Smooth muscle cell (in vitro differentiated cells): ENCODE data around the gene SEC23B. TPM values are rescaled to one million over a fixed set of nuclear protein-coding genes. Genes with fewer than 3 reads are reported as not detected.

Experiments
- DNase-seq: peaks from one replicate; lab custom pipeline; 2025; ENCODE audit not compliant: unreplicated experiment; lab: John Stamatoyannopoulos, UW
- H2AFZ ChIP-seq: fragments of 200-600 bp; sonication (generic); 2 replicates; pipeline ENCODE4 v1.6.0; 2016; ENCODE audit warnings: antibody characterized with exemption, low read depth, mild to moderate bottlenecking
- H3F3A ChIP-seq: fragments of 200-600 bp; sonication (generic); 2 replicates; pipeline ENCODE4 v1.6.0; 2017; ENCODE audit warnings: antibody characterized with exemption, low read depth
- H3K27ac ChIP-seq: fragments of 200-600 bp; sonication (generic); 2 replicates; pipeline ENCODE4 v1.5.1; 2016; ENCODE audit warnings: low read depth, mild to moderate bottlenecking
- H3K27me3 ChIP-seq: fragments of 200-600 bp; sonication (generic); 2 replicates; pipeline ENCODE4 v1.6.1; 2016; ENCODE audit warnings: low read depth, mild to moderate bottlenecking
- H3K36me3 ChIP-seq: fragments of 200-600 bp; sonication (generic); 2 replicates; pipeline ENCODE4 v1.5.1; 2016; ENCODE audit warnings: low read depth
- H3K4me1 ChIP-seq: fragments of 200-600 bp; sonication (generic); 2 replicates; pipeline ENCODE4 v1.5.1; 2016; ENCODE audit warnings: low read depth
- H3K4me2 ChIP-seq: fragments of 200-600 bp; sonication (generic); 2 replicates; pipeline ENCODE4 v1.6.0; 2016; ENCODE audit warnings: mild to moderate bottlenecking
- H3K4me3 ChIP-seq: fragments of 200-600 bp; sonication (generic); 2 replicates; pipeline ENCODE4 v1.5.1; 2016; ENCODE audit warnings: mild to moderate bottlenecking
- H3K79me2 ChIP-seq: fragments of 200-600 bp; sonication (generic); 2 replicates; pipeline ENCODE4 v1.6.0; 2016; ENCODE audit warnings: low read depth, mild to moderate bottlenecking
- H3K9ac ChIP-seq: fragments of 200-600 bp; sonication (generic); 2 replicates; pipeline ENCODE4 v1.6.0; 2016; ENCODE audit warnings: low read depth
- H3K9me3 ChIP-seq: fragments of 200-600 bp; sonication (generic); replicated peaks from 2 replicates; pipeline ENCODE4 v1.5.1; 2016; ENCODE audit warnings: low read depth
- H4K20me1 ChIP-seq: fragments of 200-600 bp; sonication (generic); 2 replicates; pipeline ENCODE4 v1.6.0; 2016; ENCODE audit warnings: low read depth
- CTCF ChIP-seq: fragments of 200-600 bp; sonication (generic); IDR thresholded peaks from 2 replicates; pipeline ENCODE4 v1.5.1; 2017; ENCODE audit warnings: borderline replicate concordance, mild to moderate bottlenecking, antibody characterized with exemption; ENCODE audit not compliant: insufficient read depth, poor library complexity, severe bottlenecking
- WGBS: methylation state at CpG from one replicate; pipeline ENCODE4 v1.1.7; 2016; ENCODE audit warnings: low lambda C conversion rate; 5-methylcytosine and 5-hydroxymethylcytosine counted together
- polyA plus RNA-seq: library from polyadenylated mRNA; unstranded; fragments of >200 nt; fragmentation: Nextera tagmentation; extraction: Ambion mirVana; gene quantifications from 2 replicates; pipeline ENCODE4 v1.2.1, GENCODE V29; 2016
- total RNA-seq: library from RNA; depleted of rRNA; stranded (reverse); fragments of >200 nt; gene quantifications from 2 replicates; pipeline ENCODE4 v1.2.3, GENCODE V29; 2014

The SEC23B gene
- total and polyA plus RNA-seq, 2 experiments from 2014 or later, result 53.9 to 55.6 TPM

- H2AFZ ChIP-seq, result peak within 1 kb of the TSS; percentile 95
- peak within 1 kb of the TSS; percentile 66 for H3K27ac ChIP-seq
- peaks cover 9% of the 10 kb centered on the region for H3F3A ChIP-seq
- under 1% methylated on average over 51 of the region's 51 CpGs for WGBS
- H3K9me3 ChIP-seq, result no peaks in the 10 kb centered on the region
- H3K4me1 ChIP-seq, result peaks cover 14% of the 10 kb centered on the region
- H3K36me3 ChIP-seq, result no peaks in the 10 kb centered on the region
- H3K79me2 ChIP-seq, result peaks cover 18% of the 10 kb centered on the region
- H4K20me1 ChIP-seq, result no peaks in the 10 kb centered on the region
- H3K27me3 ChIP-seq, result no peaks in the 10 kb centered on the region
- H3K4me3 ChIP-seq, result peak within 1 kb of the TSS; percentile 75
- no peak for TF ChIP-seq CTCF
- peak within 1 kb of the TSS; percentile 87 for H3K4me2 ChIP-seq
- DNase-seq, result peak; percentile 34
- peak within 1 kb of the TSS; percentile 83 for H3K9ac ChIP-seq
Measured at GRCh38 chr20:18566892-18567738, 59.4 kb downstream of the SEC23B start, which contains the start of gene SMIM26. Gene SMIM26 (plus strand): TSS chr20:18567432. CDS start chr20:18567479, 47 bp downstream.

- Histone ChIP-seq H3K9ac (peak overlapping the region; percentile 83), H3K9me3 (no peaks in the 10 kb centered on the region), H3K4me1 (peaks cover 14% of the 10 kb centered on the region), H3K27me3 (no peaks in the 10 kb centered on the region), H3K4me3 (peak overlapping the region; percentile 75), H3K36me3 (no peaks in the 10 kb centered on the region), H3K4me2 (peak overlapping the region; percentile 87), H3K27ac (peak overlapping the region; percentile 66), H3K79me2 (peaks cover 18% of the 10 kb centered on the region), H2AFZ (peak overlapping the region; percentile 95), H3F3A (peaks cover 9% of the 10 kb centered on the region), H4K20me1 (no peaks in the 10 kb centered on the region)
- WGBS, result 7% methylated on average over 6 of the region's 6 CpGs
- TF ChIP-seq CTCF, result no peak
- DNase-seq, result no peak
Measured at GRCh38 chr20:18567739-18568091, 60.0 kb downstream of the SEC23B start.

- 98% methylated on average over 2 of the region's 2 CpGs for WGBS
- TF ChIP-seq CTCF, result no peak
Measured at GRCh38 chr20:18571009-18571408, 63.3 kb downstream of the SEC23B start.

More at GRCh38 chr20:18571009-18571408, 63.3 kb downstream of the SEC23B start:
- peaks cover 14% of the 10 kb centered on the region for H3K4me1 ChIP-seq
- no peaks in the 10 kb centered on the region for H3F3A ChIP-seq
- H3K4me2 ChIP-seq, result no peak overlapping the region
- H3K4me3 ChIP-seq, result no peak overlapping the region
- no peaks in the 10 kb centered on the region for H3K36me3 ChIP-seq
- H2AFZ ChIP-seq, result no peak overlapping the region
- no peak overlapping the region for H3K27ac ChIP-seq
- no peak overlapping the region for H3K9ac ChIP-seq
- no peaks in the 10 kb centered on the region for H4K20me1 ChIP-seq
- peaks cover 18% of the 10 kb centered on the region for H3K79me2 ChIP-seq
- DNase-seq, result no peak
- H3K27me3 ChIP-seq, result no peaks in the 10 kb centered on the region
- H3K9me3 ChIP-seq, result no peaks in the 10 kb centered on the region
